C4-2B (cell line): ENCODE results near the gene WDR82.

Source experiments
- ZFX ChIP-seq: fragments of 450-650 bp; IDR thresholded peaks from 2 replicates; pipeline ENCODE4 v1.6.1; 2017
- TF ChIP-seq, protein P1 (sequence below): fragments of 450-650 bp; conservative IDR thresholded peaks from 2 replicates; pipeline ENCODE4 v1.5.1; 2017; ENCODE audit warnings: mild to moderate bottlenecking

DNA sequence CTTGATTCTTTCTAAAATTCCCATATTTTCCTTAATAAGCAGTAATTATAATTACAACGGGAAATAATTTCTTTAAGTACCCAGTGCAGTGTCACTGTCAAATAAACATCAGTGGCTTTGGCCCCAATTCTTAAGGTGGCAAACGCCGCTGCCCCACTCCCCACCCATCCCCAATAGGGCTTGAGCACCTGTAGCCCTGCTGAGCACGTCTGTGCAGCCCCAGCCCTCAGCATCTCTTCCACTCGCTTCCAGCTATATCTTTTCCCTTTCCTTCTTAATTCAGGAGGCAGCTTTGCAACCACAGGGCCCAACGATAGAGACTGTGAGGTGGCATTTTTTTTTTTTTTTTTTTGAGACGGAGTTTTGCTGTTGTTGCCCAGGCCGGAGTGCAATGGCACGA lies 23.8 kb downstream of the WDR82 start:
- TF ChIP-seq, protein P1, sequence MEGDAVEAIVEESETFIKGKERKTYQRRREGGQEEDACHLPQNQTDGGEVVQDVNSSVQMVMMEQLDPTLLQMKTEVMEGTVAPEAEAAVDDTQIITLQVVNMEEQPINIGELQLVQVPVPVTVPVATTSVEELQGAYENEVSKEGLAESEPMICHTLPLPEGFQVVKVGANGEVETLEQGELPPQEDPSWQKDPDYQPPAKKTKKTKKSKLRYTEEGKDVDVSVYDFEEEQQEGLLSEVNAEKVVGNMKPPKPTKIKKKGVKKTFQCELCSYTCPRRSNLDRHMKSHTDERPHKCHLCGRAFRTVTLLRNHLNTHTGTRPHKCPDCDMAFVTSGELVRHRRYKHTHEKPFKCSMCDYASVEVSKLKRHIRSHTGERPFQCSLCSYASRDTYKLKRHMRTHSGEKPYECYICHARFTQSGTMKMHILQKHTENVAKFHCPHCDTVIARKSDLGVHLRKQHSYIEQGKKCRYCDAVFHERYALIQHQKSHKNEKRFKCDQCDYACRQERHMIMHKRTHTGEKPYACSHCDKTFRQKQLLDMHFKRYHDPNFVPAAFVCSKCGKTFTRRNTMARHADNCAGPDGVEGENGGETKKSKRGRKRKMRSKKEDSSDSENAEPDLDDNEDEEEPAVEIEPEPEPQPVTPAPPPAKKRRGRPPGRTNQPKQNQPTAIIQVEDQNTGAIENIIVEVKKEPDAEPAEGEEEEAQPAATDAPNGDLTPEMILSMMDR = no peak
- TF ChIP-seq ZFX = no peak
